Stimulated activated CD8-positive, alpha-beta memory T cell treated with anti-CD3 and anti-CD28 coated beads, Interleukin-4, amount 100 ng/mL, for 24 hours (primary cell): Measurements from ENCODE around the gene MYO1H.
"Not testable (repeated sequence)": the region's sequence is repeated elsewhere in the genome, so short reads cannot be mapped to it uniquely, and the experiment has no call there.

Experiments
- DNase-seq: peaks from one replicate; pipeline ENCODE4 v3.0.0-alpha.2; 2020; ENCODE audit warnings: low read depth

The MYO1H gene

GRCh38 chr12:109347589-109347988 is at the start of gene MYO1H:
Gene MYO1H, plus strand, starts transcription at chr12:109347900. Its CDS starts 61 bp downstream, at chr12:109347961.
- DNase-seq, result no peak

GRCh38 chr12:109299849-109300248 is 47.9 kb upstream of the MYO1H start:
- no peak for DNase-seq

GRCh38 chr12:109301643-109302168 is 46.0 kb upstream of the MYO1H start:
- DNase-seq, result no peak

GRCh38 chr12:109302358-109302757 is 45.3 kb upstream of the MYO1H start:
- DNase-seq, result no peak

GRCh38 chr12:109302770-109303169 is 44.9 kb upstream of the MYO1H start:
- no peak for DNase-seq

- DNase-seq, result no peak
Observed at GRCh38 chr12:109304485-109304884, 43.2 kb upstream of the MYO1H start.

GRCh38 chr12:109305547-109305946 is 42.2 kb upstream of the MYO1H start:
- no peak for DNase-seq

GRCh38 chr12:109307051-109307450 is 40.6 kb upstream of the MYO1H start:
- no peak for DNase-seq

- DNase-seq, result no peak
Observed at GRCh38 chr12:109308534-109309380, 38.9 kb upstream of the MYO1H start, which contains the start of gene FOXN4. Gene FOXN4, minus strand, starts transcription at chr12:109309284. Its CDS starts 963 bp downstream, at chr12:109308321.

GRCh38 chr12:109309381-109310246 is 38.1 kb upstream of the MYO1H start:
- DNase-seq, result no peak

GRCh38 chr12:109310247-109311125 is 37.2 kb upstream of the MYO1H start:
- DNase-seq, result no peak

GRCh38 chr12:109321294-109321693 is 26.4 kb upstream of the MYO1H start:
- DNase-seq, result not testable (repeated sequence)

- DNase-seq, result no peak
Observed at GRCh38 chr12:109329003-109329402, 18.7 kb upstream of the MYO1H start.

- no peak for DNase-seq
Observed at GRCh38 chr12:109329686-109330085, 18.0 kb upstream of the MYO1H start.

GRCh38 chr12:109330282-109331230 is 17.1 kb upstream of the MYO1H start:
- no peak for DNase-seq

GRCh38 chr12:109331301-109331952 is 16.3 kb upstream of the MYO1H start:
- no peak for DNase-seq

GRCh38 chr12:109334887-109335286 is 12.8 kb upstream of the MYO1H start:
- no peak for DNase-seq

GRCh38 chr12:109336593-109336992 is 11.1 kb upstream of the MYO1H start:
- no peak for DNase-seq

- no peak for DNase-seq
Observed at GRCh38 chr12:109343677-109344076, 4.0 kb upstream of the MYO1H start.

GRCh38 chr12:109345428-109345827 is 2.3 kb upstream of the MYO1H start:
- no peak for DNase-seq
